Sigmoid colon (tissue), 4 donors: ENCODE measurements around the gene NELL2.

Experiments used
- CTCF ChIP-seq, 4 experiments: fragments of 450-650 bp in 3 of 4; fragments of 200-600 bp in 1 of 4; IDR thresholded peaks; one replicate each; pipeline ENCODE4 v1.5.1; 2016 to 2019; ENCODE audit warnings: antibody characterized with exemption in 4 of 4, mild to moderate bottlenecking in 3 of 4, moderate library complexity in 2 of 4
- POLR2AphosphoS5 ChIP-seq, 4 donors: sonication (generic); formaldehyde crosslinking; IDR thresholded peaks; one replicate each; pipeline ENCODE4 v1.6.1; 2017; ENCODE audit warnings: antibody characterized with exemption in 4 of 4

- TF ChIP-seq CTCF (IDR thresholded peaks at IDR 0.05) (no peak), POLR2AphosphoS5 (IDR thresholded peaks at IDR 0.05) (no peak)
Measured at GRCh38 chr12:44839785-44840184, 36.3 kb downstream of the NELL2 start.
